HEK293T (cell line): ENCODE data around the gene HACD1.

Experiments used
- ARNT ChIP-seq: fragments of 450-650 bp; IDR thresholded peaks from 2 replicates; pipeline ENCODE4 v1.6.1; 2017; ENCODE audit warnings: mild to moderate bottlenecking
- ELF4 ChIP-seq: fragments of 450-650 bp; IDR thresholded peaks from 2 replicates; pipeline ENCODE4 v1.6.1; 2017; ENCODE audit warnings: antibody characterized with exemption
- FOXA1 ChIP-seq: fragments of 450-650 bp; IDR thresholded peaks from 2 replicates; pipeline ENCODE4 v1.6.1; 2016; ENCODE audit warnings: mild to moderate bottlenecking
- FOXM1 ChIP-seq: fragments of 450-650 bp; IDR thresholded peaks from 2 replicates; pipeline ENCODE4 v1.6.1; 2017; ENCODE audit warnings: mild to moderate bottlenecking, borderline replicate concordance
- LEF1 ChIP-seq: fragments of 450-650 bp; IDR thresholded peaks from 2 replicates; pipeline ENCODE4 v1.6.1; 2017; ENCODE audit warnings: mild to moderate bottlenecking, borderline replicate concordance
- SP1 ChIP-seq: fragments of 450-650 bp; IDR thresholded peaks from 2 replicates; pipeline ENCODE4 v1.6.1; 2017
- TARDBP ChIP-seq: fragments of 450-650 bp; IDR thresholded peaks from 2 replicates; pipeline ENCODE4 v1.6.1; 2016

GRCh38 chr10:17652585-17652984, 35.4 kb upstream of the HACD1 start:
- TF ChIP-seq SP1 (no peak), TARDBP (no peak), ARNT (no peak), FOXA1 (no peak), FOXM1 (no peak), ELF4 (no peak), LEF1 (no peak)
